Activated CD4-positive, alpha-beta T cell treated with anti-CD3 and anti-CD28 coated beads for 36 hours (primary cell): ENCODE measurements around the gene FGD5. TPM values are rescaled to one million over a fixed set of nuclear protein-coding genes. Genes with fewer than 3 reads are reported as not detected.
"Not testable (repeated sequence)": the region's sequence is repeated elsewhere in the genome, so short reads cannot be mapped to it uniquely, and the experiment has no call there.

Experiments used
- ATAC-seq: fragments of 200-7000 bp; cut with Tn5 transposase; one replicate; pipeline ENCODE4 v1.10.0; 2021; ENCODE audit warnings: mild to moderate bottlenecking, moderate library complexity
- CTCF ChIA-PET: fragments of 350-600 bp; sonication (Branson Sonifier 250); formaldehyde crosslinking; loops from one replicate; lab custom pipeline; 2021; ENCODE audit warnings: antibody characterized with exemption; lab: Charles Lee
- POLR2A ChIA-PET: fragments of 350-600 bp; sonication (Branson Sonifier 250); formaldehyde crosslinking; loops from one replicate; lab custom pipeline; 2021; ENCODE audit warnings: antibody characterized with exemption, inconsistent platforms; lab: Charles Lee
- DNase-seq: peaks from one replicate; pipeline ENCODE4 v3.0.0-alpha.2; 2020
- H3K27ac Mint-ChIP-seq: one replicate; pipeline ENCODE4 v1.8.0; 2021; ENCODE audit warnings: mixed read lengths
- H3K27me3 Mint-ChIP-seq: one replicate; pipeline ENCODE4 v1.8.0; 2021; ENCODE audit warnings: mixed read lengths
- H3K36me3 Mint-ChIP-seq: one replicate; pipeline ENCODE4 v1.8.0; 2021; ENCODE audit warnings: low read depth, mixed read lengths
- H3K4me1 Mint-ChIP-seq: one replicate; pipeline ENCODE4 v1.8.0; 2021; ENCODE audit warnings: mixed read lengths
- H3K4me3 Mint-ChIP-seq: one replicate; pipeline ENCODE4 v1.8.0; 2021; ENCODE audit warnings: mild to moderate bottlenecking, moderate library complexity, mixed read lengths
- H3K9me3 Mint-ChIP-seq: one replicate; pipeline ENCODE4 v1.8.0; 2021; ENCODE audit warnings: low read depth, mixed read lengths
- intact Hi-C, 2 experiments: fragments of 100-400 bp; cut with DNase I in 1 of 2; cut with micrococcal nuclease in 1 of 2; formaldehyde crosslinking; loops; one replicate each; pipeline versions ENCODE4 v1.14.2 to v1.15.1; 2022 to 2024; cut with DNase I, micrococcal nuclease
- total RNA-seq, 2 experiments: library from RNA; stranded (reverse); gene quantifications; one replicate each; pipeline ENCODE4 v1.2.3, GENCODE V29; 2021

FGD5 gene
- total RNA-seq, 2 experiments from 2014 or later = 0.09 TPM; not detected in 1

DNA sequence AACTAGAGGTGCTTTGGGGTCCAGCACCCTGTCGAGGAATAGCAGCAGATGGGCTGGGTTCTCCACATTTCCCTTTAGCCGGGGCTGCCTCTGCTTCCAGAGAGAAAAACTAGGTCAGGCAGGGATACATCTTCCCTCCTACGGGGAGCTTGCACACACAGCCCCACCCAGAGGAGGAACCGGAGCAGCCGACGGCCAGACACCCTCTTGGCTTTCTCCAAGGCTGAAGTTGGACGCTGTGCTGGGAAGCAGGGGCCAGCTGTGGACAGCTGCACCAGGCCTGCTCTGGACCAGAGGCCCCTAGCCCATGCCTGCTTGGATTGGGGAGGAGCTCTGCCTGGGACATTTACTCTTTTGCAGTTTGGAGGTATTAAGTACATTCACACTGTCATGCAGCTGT lies 84.0 kb downstream of the FGD5 start:
- Mint-ChIP-seq H3K4me1 (no peaks in the 10 kb centered on the region), H3K27me3 (peaks cover 4% of the 10 kb centered on the region), H3K27ac (no peak overlapping the region), H3K9me3 (peaks cover 12% of the 10 kb centered on the region), H3K36me3 (peaks cover 2% of the 10 kb centered on the region), H3K4me3 (no peak overlapping the region)
- no peak for ATAC-seq
- CTCF ChIA-PET = no interaction called here
- no peak for DNase-seq
- intact Hi-C loops = no loop called here
- POLR2A ChIA-PET = no interaction called here

DNA sequence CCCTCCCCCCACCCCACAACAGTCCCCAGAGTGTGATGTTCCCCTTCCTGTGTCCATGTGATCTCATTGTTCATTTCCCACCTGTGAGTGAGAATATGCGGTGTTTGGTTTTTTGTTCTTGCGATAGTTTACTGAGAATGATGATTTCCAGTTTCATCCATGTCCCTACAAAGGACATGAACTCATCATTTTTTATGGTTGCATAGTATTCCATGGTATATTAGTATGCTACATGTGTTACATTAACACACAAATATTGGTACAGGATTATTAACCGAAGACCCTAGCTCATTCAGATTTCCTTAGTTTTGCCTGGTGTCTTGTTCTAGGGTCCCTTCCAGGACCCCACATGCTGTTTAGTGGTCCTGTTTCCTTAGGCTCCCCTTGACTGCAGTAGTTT lies 84.7 kb downstream of the FGD5 start:
- DNase-seq, H3K4me3 Mint-ChIP-seq, POLR2A ChIA-PET, ATAC-seq, H3K36me3 Mint-ChIP-seq, H3K27ac Mint-ChIP-seq, intact Hi-C loops, H3K27me3 Mint-ChIP-seq, H3K4me1 Mint-ChIP-seq: not testable (repeated sequence)
- H3K9me3 Mint-ChIP-seq = peaks cover 12% of the 10 kb centered on the region
- CTCF ChIA-PET = interaction anchor here (1.2 kb wide), 1 partner anchor 18 kb away, joined by 3 read pairs; no protein-coding TSS in a partner anchor

DNA sequence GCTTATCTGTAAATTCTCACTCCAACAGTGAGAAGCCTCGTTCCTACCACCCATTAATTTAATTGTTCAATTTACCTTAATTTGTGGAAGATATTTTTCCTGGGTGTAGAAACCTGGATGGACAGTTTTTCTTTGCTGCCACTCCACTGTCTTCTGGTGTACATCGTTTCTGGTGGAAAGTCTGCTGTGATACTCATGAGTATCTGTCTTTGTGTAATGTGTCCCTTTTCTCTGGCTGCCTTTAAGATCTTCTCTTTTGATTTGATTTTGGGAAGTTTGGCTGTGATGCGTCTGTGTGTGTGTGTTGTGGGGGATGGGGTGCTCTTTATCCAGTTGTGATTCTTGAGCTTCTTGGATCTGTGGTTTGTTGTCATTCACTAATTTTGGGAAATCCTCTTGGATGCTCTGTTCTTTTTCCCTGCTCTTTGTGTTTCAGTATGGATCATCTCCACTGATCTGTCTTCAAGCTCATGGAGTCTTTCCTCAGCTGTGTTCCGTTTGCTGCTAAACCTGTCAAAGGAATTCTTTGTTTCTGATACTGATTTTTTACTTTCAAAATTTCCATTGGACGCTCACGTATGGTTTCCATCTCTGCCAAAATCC lies 86.4 kb downstream of the FGD5 start:
- DNase-seq (no peak), ATAC-seq (no peak)
- CTCF ChIA-PET = interaction anchor here (1.2 kb wide), 1 partner anchor 250 kb away, joined by 4 read pairs; no protein-coding TSS in a partner anchor
- H3K27me3 Mint-ChIP-seq = peaks cover 4% of the 10 kb centered on the region
- no peaks in the 10 kb centered on the region for H3K4me1 Mint-ChIP-seq
- peaks cover 2% of the 10 kb centered on the region for H3K36me3 Mint-ChIP-seq
- H3K27ac Mint-ChIP-seq = no peak overlapping the region
- no peak overlapping the region for H3K4me3 Mint-ChIP-seq
- POLR2A ChIA-PET = no interaction called here
- intact Hi-C loops = no loop called here
- peaks cover 12% of the 10 kb centered on the region for H3K9me3 Mint-ChIP-seq

DNA sequence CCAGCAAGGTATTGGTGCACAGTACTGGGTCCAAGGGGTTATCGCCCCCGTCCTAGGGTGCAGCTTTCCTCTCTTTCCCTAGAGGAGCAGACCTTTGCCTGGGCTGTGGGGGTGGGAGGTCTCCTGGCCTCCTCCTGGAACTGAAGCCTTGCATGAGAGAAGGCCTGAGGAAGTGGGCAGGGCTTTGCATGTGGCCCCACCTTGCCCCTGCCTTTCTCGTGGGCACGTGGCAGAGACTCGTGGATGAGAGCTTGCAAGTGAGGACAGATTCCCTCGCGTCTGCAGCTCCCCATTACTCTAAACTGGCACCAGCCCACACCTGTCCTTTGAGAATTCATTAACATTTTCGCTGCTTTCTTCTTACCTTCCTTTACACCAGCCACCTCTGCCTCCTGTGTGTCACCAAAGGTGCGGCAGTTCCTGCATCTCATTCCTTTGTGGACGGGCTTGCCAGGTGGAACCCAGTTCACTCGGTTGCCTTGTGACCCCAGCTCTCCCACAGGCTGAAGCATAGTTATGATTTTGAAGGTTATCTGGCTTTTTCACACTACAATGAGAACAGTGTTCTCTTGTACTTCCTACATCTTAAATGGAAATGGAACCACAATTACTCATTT lies 87.7 kb downstream of the FGD5 start:
- ATAC-seq = no peak
- intact Hi-C loops = no loop called here
- Mint-ChIP-seq H3K9me3 (peaks cover 12% of the 10 kb centered on the region), H3K4me3 (no peak overlapping the region), H3K27me3 (peaks cover 4% of the 10 kb centered on the region), H3K36me3 (peaks cover 2% of the 10 kb centered on the region), H3K27ac (no peak overlapping the region), H3K4me1 (no peaks in the 10 kb centered on the region)
- no peak for DNase-seq
- POLR2A ChIA-PET = no interaction called here
- CTCF ChIA-PET = interaction anchor here (1.2 kb wide), 1 partner anchor 252 kb away, joined by 4 read pairs; no protein-coding TSS in a partner anchor

DNA sequence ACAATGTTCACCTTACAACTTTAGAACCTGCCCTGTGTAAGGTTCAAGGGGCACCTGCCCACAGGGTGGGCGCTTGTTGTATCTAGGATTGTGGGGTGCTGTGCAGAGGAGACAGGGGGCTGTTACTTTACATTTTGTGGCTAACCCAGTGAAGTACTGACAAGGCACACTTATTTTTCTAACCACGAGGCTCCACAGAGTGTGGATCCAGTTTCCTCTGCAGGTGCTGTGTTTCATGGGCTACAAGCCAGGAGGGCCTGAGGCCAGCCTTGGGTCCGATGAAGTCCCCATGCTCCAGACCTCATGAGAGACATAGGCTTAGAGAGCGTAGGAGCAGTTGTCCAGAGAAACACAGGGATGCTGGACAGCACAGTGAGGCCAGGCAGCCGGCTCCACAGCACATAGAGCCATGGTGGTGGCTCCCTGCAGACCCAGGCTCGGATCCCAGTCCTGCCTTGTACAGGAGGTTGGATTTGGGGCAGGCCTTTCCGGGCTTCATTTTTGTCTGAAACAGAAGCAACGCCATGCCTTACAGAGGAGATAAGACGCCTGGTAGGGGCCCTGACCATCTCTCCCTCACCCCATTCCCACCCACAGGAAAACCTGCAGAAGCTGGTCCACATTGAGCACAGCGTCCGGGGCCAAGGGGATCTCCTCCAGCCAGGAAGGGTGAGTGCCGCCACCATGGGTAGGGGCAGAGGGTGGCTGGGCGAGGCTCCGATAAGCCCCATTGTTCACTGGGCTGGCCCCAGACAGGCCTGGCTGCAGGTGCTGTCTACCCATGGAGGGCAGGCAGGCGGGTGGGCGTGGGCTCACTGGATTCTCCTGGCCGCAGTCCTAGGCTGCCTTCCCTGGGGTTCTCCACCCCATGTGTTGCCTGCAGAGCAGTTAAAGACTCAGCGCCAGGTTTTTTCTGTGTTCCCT lies 88.5 kb downstream of the FGD5 start:
- ATAC-seq (no peak), DNase-seq (no peak)
- H3K27me3 Mint-ChIP-seq = peaks cover 4% of the 10 kb centered on the region
- peaks cover 12% of the 10 kb centered on the region for H3K9me3 Mint-ChIP-seq
- POLR2A ChIA-PET = interaction anchor here (0.7 kb wide), 1 partner anchor 660 kb away, joined by 3 read pairs; no protein-coding TSS in a partner anchor
- H3K27ac Mint-ChIP-seq = no peak overlapping the region
- peaks cover 2% of the 10 kb centered on the region for H3K36me3 Mint-ChIP-seq
- no peaks in the 10 kb centered on the region for H3K4me1 Mint-ChIP-seq
- no peak overlapping the region for H3K4me3 Mint-ChIP-seq
- CTCF ChIA-PET = interaction anchor here (0.7 to 1.8 kb wide), 2 partner anchors 14 to 184 kb away, joined by 3 to 4 read pairs; no protein-coding TSS in a partner anchor
- intact Hi-C loops = no loop called here

DNA sequence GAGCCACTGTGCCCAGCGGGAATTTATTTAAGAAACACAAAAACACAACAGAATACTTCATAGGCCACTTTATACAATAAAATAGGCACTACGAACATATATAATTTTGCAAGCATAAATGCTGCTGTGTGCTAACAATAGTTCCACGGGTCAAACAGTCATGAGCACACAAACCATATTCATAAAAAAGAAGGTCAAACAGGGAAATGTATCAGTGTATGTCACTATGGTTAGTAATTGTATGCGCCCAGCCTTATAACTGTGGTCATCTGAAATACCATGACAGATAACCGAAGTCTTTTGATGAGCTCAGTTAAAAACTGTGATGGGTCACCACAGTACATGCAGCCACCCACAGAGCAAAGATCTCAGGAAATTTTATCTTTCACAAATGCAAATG lies 90.5 kb downstream of the FGD5 start:
- peaks cover 2% of the 10 kb centered on the region for H3K36me3 Mint-ChIP-seq
- DNase-seq (no peak), ATAC-seq (no peak)
- intact Hi-C loops = no loop called here
- ChIA-PET POLR2A (no interaction called here), CTCF (interaction anchor here (0.6 to 1.8 kb wide), 2 partner anchors 12 to 520 kb away, joined by 3 to 4 read pairs; no protein-coding TSS in a partner anchor)
- peaks cover 12% of the 10 kb centered on the region for H3K9me3 Mint-ChIP-seq
- H3K4me1 Mint-ChIP-seq = no peaks in the 10 kb centered on the region
- no peak overlapping the region for H3K4me3 Mint-ChIP-seq
- H3K27me3 Mint-ChIP-seq = peaks cover 4% of the 10 kb centered on the region
- no peak overlapping the region for H3K27ac Mint-ChIP-seq

DNA sequence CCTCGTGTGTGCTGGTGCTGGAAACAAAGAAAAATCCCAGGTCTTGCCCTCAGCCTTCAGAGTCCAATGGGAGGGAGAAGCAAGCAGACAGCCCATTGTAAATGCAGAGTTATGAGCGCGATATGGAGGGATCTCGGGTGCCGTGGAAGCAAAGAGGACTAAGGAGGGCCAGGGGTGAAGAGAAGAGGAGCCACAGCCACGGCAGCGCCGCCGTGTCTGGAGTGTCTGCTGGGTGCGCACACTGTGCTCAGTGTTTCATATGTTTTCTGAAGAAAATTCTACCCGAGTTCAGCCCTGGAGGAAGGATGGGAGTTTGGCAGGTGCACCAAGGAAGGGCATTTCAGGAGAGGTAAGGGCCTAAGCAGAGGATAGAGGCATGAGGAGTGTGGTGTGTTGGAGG lies 92.9 kb downstream of the FGD5 start:
- Mint-ChIP-seq H3K27ac (no peak overlapping the region), H3K36me3 (no peaks in the 10 kb centered on the region), H3K27me3 (peaks cover 4% of the 10 kb centered on the region), H3K4me3 (no peak overlapping the region), H3K9me3 (no peaks in the 10 kb centered on the region), H3K4me1 (no peaks in the 10 kb centered on the region)
- CTCF ChIA-PET = interaction anchor here (1.4 kb wide), 1 partner anchor 9 kb away, joined by 8 read pairs; no protein-coding TSS in a partner anchor
- intact Hi-C loops = no loop called here
- no peak for DNase-seq
- ATAC-seq = no peak
- POLR2A ChIA-PET = no interaction called here

DNA sequence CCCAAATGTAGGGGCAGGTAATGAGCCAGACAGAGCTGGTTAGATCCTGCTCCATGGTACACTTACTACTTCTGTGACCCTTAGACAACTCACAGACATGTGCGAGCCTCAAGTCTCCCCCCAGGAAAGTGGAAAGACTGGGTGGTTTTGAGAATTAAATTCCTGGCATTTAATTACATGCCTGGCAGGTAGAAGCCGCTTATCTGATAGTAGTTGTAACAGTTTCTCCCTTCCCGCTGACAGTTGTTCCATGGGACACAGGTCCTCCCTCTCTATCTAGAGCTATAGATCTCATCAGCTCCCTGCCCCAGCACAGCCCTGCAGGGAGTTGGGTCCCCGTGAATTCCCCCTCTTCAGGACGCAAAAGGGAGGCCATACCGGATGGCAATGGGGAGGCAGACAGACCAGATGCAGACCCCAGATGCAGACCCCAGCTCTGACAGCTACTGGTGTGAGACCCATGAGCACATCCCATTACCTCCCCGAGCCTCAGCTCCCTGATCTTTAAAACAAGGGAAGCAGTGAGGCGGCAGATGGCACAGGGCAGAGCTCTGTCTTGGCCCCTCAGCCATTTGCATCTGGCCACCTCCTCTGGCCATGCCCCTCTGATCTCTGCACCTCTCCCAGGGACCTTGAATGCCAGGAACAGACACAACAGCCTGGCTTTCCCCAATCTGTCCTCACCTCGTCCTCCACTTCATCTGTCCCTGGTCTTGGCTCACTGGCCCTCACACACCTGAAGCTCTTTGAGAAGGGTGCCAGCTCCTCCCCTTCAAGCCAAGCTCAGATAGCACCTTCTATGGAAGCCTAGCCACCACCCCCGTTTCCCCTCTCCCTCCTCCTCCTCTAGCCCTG lies 94.5 kb downstream of the FGD5 start:
- no peaks in the 10 kb centered on the region for H3K4me1 Mint-ChIP-seq

DNA sequence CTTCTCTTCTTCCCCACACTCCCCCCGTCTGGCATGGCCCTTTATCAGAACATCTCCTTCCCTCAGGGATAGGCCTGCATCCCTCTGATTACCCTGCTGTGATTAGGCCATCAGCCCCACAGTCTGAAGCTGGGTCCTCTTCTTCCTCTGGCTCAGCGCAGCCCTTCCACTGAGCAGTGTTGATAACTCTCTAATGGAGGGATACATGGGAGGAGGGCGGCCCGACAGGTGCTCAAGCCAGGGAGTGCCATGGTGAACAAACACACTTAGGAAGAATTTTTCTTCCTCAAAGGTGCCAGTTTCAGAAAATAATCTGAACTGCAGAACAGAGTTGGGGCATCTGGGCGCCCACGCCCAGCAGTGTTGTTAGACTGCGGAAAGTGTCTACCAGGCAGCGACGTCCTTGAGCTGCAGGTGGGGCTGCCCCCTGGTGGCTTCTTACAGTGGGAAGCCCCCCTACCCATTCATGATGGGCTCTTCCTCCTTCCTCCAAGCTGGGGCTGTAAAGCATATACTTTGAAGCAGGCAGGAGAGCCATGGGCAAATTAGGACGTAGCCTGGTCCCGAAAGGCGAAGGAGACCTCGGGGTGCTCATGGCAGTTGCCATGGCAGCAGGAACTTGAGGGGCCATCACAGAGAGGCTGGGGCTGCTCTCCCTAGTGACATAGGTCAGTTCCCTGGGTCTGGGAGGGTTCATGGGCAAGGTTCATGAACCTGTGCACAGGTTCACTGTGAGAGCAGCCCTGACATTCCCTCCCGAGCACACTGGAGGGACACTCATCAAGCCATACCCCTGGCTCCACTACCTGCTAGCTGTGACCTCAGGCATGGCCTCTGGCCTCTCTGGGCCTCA lies 95.4 kb downstream of the FGD5 start:
- ATAC-seq (no peak), DNase-seq (no peak)
- intact Hi-C loops = no loop called here
- H3K36me3 Mint-ChIP-seq = no peaks in the 10 kb centered on the region
- H3K4me1 Mint-ChIP-seq = no peaks in the 10 kb centered on the region
- POLR2A ChIA-PET = no interaction called here
- H3K27ac Mint-ChIP-seq = no peak overlapping the region
- no peak overlapping the region for H3K4me3 Mint-ChIP-seq
- CTCF ChIA-PET = no interaction called here
- H3K9me3 Mint-ChIP-seq = no peaks in the 10 kb centered on the region
- H3K27me3 Mint-ChIP-seq = peaks cover 4% of the 10 kb centered on the region

More for the DNA sequence above, 94.5 kb downstream of the FGD5 start:
- DNase-seq = no peak
- no peaks in the 10 kb centered on the region for H3K9me3 Mint-ChIP-seq
- intact Hi-C loops = no loop called here
- peaks cover 4% of the 10 kb centered on the region for H3K27me3 Mint-ChIP-seq
- ChIA-PET CTCF (interaction anchor here (0.8 kb wide), 2 partner anchors 24 to 619 kb away, joined by 3 to 5 read pairs; no protein-coding TSS in a partner anchor), POLR2A (no interaction called here)
- no peak for ATAC-seq
- H3K27ac Mint-ChIP-seq = no peak overlapping the region
- H3K4me3 Mint-ChIP-seq = no peak overlapping the region
- H3K36me3 Mint-ChIP-seq = no peaks in the 10 kb centered on the region

DNA sequence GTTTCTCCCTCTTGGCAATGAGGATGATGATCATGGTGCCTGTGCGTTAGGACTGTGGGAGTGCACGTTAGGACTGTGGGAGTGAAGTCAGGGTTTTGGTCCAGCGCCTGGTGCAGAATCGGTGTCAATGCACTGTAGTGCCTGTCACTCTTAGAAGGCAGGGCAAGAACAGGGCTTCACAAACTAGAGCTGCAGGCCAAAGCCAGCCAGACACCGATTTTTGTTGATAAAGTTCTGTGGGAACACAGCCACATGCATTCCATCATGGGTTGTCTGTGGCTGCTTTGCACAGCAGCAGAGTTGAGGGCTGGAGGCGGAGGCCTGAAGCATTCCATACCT lies 96.0 kb downstream of the FGD5 start:
- DNase-seq (no peak), ATAC-seq (no peak)
- Mint-ChIP-seq H3K36me3 (no peaks in the 10 kb centered on the region), H3K4me1 (no peaks in the 10 kb centered on the region), H3K27ac (no peak overlapping the region), H3K27me3 (peaks cover 2% of the 10 kb centered on the region), H3K9me3 (no peaks in the 10 kb centered on the region), H3K4me3 (no peak overlapping the region)
- ChIA-PET POLR2A (no interaction called here), CTCF (no interaction called here)
- intact Hi-C loops = loop anchor here in 1 of 2 experiments (1.0 kb wide), 1 partner anchor 123 kb away; no protein-coding TSS in a partner anchor
